Measurements from ENCODE around the gene CLCA1.

The CLCA1 gene

GRCh38 chr1:86503406-86504136, 34.8 kb downstream of the CLCA1 start:
- no peak for DNase-seq (ENCODE audit: low read depth in 1 of 2, low spot score in 1 of 2)

- DNase-seq (ENCODE audit: low read depth in 1 of 2, low spot score in 1 of 2), result no peak
Measured at GRCh38 chr1:86504137-86504479, 35.4 kb downstream of the CLCA1 start.

- no peak for DNase-seq (ENCODE audit: low read depth in 1 of 2, low spot score in 1 of 2)
Measured at GRCh38 chr1:86504895-86505563, 36.3 kb downstream of the CLCA1 start.

DNA sequence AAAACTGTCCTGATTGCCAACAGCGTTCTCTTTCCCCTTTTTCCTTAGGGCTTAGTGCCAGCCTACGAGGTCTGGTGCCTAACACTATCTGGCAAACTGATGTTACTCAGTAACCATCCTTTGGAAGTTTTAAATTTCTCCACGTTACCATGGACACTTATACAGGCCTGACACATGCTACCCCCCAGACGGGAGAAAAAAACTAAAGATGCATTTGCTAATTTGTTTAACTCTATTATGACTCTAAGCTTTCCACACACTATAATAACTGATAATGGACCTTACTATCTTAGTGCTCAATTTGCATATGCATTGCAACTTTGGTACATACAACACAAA, 36.8 kb downstream of the CLCA1 start:
- DNase-seq (ENCODE audit: low read depth in 1 of 2, low spot score in 1 of 2), result no peak

- no peak for DNase-seq (ENCODE audit: low read depth in 1 of 2, low spot score in 1 of 2)
Measured at GRCh38 chr1:86507935-86508582, 39.3 kb downstream of the CLCA1 start.

DNA sequence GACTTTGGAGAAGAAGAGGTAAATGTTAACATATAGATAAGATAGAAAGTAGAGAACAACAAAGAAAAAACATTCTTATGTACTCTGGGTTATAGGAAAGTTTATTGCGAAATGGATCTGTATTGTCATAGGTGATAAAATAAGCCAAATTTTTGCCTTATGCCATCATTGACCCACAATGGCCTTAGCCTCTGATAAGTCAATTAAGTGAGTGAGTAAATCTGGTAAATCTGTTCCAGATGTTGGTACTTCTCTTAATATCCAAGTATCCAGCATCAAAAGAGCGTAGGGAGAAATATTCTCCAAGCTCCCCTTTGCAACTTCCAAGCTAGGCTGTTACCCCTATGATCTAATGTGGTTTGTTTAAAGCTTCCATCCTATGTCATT, 39.8 kb downstream of the CLCA1 start:
- DNase-seq (ENCODE audit: low read depth in 1 of 2, low spot score in 1 of 2), result no peak

GRCh38 chr1:86515597-86515996, 46.9 kb downstream of the CLCA1 start:
- no peak for DNase-seq (ENCODE audit: low read depth in 1 of 2, low spot score in 1 of 2)

GRCh38 chr1:86516335-86516734, 47.6 kb downstream of the CLCA1 start:
- no peak for DNase-seq (ENCODE audit: low read depth in 1 of 2, low spot score in 1 of 2)

GRCh38 chr1:86517336-86517735, 48.6 kb downstream of the CLCA1 start:
- DNase-seq (ENCODE audit: low read depth in 1 of 2, low spot score in 1 of 2), result no peak

DNA sequence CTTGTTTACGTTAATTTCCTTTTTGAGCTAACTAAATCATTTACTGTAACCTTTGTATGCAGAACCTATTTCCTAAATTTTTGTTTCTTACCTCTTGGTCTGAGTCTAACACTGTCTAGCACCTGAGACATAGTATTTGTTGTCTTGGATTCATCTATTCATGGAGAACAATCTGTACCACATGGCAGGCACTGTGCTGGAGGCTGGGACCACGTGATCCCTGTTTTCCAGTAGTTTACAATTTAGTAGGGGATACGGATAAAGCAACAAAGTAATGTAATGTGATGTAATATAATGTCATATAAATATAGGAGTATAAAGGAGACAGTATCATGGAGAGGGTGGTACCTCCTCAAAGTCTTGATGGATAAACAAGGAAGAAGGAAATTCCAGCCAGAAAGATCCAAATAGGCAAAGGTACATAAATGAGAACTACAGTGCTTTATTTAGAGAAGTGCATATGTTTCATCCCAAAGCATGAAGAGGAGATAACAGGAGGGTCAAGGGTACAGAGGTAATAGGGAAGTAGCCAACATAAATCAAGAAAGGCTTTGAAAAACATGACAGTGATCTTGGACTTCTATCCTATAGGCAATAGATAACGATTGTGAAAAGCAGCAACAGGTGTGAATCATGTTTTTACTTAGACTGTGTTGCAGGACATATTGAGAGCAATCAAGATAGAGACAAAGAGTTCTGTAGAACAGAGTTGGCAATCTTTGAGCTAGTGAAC, 52.2 kb downstream of the CLCA1 start:
- DNase-seq (ENCODE audit: low read depth in 1 of 2, low spot score in 1 of 2), result no peak

DNA sequence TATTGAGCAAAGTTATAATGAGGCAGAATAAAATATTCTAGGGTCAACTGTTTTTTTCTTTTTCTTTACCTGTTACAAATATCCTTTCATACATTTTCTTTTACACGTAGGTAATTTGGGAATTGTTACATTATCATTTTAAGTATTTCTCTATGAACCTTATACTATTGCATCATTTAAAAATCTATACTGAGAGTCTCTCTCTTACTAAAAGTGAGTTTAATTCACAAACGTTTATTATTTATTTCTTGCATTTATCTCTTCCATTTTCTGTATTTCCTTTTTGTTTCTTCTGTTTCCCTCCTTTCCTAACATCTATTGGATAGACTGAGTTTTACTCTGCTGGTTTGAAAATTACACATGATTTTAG, 52.8 kb downstream of the CLCA1 start:
- no peak for DNase-seq (ENCODE audit: low read depth in 1 of 2, low spot score in 1 of 2)

DNA sequence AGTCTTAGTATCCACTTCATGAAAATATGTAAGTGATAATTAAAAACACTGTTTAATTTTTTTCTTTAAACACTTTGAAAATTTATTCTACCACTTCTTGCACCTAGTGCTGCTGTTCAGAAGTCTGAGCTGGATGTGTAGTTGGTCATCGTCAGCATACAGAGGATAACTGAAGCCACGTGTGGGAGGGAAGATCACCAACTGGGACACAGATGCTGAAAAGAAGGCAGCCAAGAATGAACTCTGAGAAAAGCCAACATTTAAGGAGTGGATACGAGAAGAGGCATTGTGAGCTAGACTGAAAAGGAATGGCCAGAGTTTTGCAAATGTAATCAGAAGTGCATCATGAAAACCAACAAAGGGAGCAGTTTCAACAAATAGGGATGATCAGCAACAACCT, 53.5 kb downstream of the CLCA1 start:
- no peak for DNase-seq (ENCODE audit: low read depth in 1 of 2, low spot score in 1 of 2)

DNA sequence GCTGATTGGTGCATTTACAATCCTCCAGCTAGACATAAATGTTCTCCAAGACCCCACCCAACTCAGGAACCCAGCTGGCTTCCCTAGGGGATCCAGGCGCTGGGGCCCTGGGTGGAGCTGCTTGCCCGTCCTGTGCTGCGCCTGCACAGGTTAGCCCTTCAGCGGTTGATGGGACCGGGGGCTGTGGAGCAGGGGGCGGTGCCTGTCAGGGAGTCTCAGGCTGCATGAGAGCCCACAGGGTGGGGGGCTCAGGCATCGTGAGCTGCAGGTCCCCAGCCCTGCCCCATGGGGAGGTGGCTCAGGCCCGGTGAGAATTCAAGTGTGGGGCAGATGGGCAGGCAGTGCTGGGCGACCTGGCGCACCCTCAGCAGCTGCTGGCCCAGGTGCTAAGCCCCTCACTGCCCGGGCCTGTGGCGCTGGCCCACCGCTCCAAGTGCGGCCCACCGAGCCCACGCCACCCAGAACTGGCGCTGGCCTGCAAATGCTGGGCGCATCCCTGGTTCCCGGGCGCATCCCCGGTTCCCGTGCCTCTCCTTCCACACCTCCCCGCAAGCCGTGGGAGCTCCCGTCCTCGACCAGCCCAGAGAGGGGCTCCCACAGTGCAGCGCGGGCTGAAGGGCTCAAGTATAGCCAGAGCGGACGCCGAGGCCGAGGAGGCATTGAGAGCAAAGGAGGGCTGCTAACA, 55.1 kb downstream of the CLCA1 start:
- DNase-seq (ENCODE audit: low read depth in 1 of 2, low spot score in 1 of 2), result no peak

- no peak for DNase-seq (ENCODE audit: low read depth in 1 of 2, low spot score in 1 of 2)
Measured at GRCh38 chr1:86527306-86527705, 58.6 kb downstream of the CLCA1 start.

GRCh38 chr1:86530211-86530845, 61.6 kb downstream of the CLCA1 start:
- DNase-seq (ENCODE audit: low read depth in 1 of 2, low spot score in 1 of 2), result no peak

DNA sequence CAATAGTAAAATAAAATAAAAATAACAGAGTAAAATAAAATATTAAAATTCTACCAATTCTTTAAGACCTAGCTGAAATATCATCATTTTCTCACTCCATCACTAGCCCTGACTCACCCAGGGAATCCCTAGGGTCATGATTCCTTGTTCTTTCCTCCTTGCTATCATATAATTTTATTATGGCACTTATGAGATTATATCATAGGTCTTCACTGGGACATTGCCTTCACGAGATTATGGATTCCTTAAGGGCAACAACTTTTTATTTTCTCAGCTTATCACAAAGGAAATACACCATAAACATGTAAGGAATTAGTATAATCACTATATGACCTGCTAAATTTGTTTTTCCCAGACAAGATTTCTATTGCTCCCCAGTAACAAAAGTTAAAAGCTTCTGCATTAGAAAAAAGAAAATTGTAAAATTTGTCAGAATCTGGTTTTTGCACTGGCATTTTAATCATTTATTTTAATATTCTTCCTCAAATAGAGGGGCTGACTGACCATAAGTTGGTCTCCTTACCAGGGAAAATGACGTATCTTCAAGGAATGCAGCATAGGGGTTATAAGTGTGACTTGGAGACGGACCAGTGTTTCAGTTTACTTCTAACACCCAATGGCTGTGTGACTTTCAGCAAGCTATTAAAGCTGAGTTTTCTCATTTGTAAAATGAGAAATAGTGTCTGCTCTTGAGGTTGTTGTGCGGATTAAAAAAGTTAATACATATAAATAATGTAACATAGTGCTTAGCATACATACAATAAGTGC, 69.4 kb downstream of the CLCA1 start:
- no peak for DNase-seq (ENCODE audit: low read depth in 1 of 2, low spot score in 1 of 2)

DNA sequence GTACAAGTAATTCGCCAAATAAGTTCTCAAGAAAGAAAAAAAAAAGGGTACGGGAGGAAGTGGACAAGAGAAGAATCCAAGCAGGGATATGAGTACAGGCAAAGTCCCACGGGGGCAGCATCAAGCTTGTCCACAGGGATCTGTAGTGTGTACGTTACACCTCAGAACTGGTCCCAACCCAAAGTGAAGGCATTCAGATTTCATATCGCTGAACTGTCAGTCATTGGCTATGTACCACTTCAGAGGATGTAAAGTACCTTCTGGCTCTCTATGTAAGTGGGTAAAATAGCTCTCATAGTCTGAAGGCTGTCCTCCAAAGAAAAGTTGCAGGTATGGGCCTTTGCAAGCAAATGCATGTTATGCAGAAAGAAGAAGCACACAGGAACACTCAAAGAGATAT, 70.0 kb downstream of the CLCA1 start:
- DNase-seq (ENCODE audit: low read depth in 1 of 2, low spot score in 1 of 2), result no peak

- DNase-seq (ENCODE audit: low read depth in 1 of 2, low spot score in 1 of 2), result no peak
Measured at GRCh38 chr1:86541859-86542258, 73.1 kb downstream of the CLCA1 start.

- DNase-seq (ENCODE audit: low read depth in 1 of 2, low spot score in 1 of 2), result no peak
Measured at GRCh38 chr1:86542631-86543030, 73.9 kb downstream of the CLCA1 start.

DNA sequence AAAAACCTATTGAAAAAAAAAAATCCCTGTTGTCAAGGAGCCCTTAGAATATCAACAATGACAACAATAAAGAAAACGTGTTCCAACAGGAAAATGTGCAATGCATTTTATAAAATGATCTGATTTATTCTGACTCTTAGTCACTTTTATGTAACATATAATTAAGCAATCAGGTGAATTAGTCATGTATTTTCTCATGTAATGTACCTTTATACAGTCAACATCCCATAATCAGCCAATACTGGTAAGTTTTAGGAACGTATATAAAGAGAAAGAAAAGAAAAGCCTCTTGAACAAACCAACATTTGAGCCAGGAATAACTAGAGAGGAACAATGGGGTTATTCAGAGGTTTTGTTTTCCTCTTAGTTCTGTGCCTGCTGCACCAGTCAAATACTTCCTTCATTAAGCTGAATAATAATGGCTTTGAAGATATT, 78.1 kb downstream of the CLCA1 start, which contains the start of gene CLCA4:
Gene CLCA4, plus strand, starts transcription at position 292 of the 435 bp plus-strand sequence. Its CDS starts 42 bp downstream, at position 334.
- no peak for DNase-seq (ENCODE audit: low read depth in 1 of 2, low spot score in 1 of 2)
